GM19467 (cell line): Measurements from ENCODE around the gene SS18L1.

Source experiments
- ATAC-seq: cut with Tn5 transposase; IDR thresholded peaks from one replicate; pipeline ENCODE4 v1.9.1; 2021; ENCODE audit warnings: mild to moderate bottlenecking, moderate library complexity; ENCODE audit not compliant: unreplicated experiment

The SS18L1 gene

GRCh38 chr20:62222972-62223371 is 79.4 kb downstream of the SS18L1 start:
- no peak for ATAC-seq

- ATAC-seq: no peak
Measured at GRCh38 chr20:62223571-62223970, 80.0 kb downstream of the SS18L1 start.

GRCh38 chr20:62224113-62224855 is 80.7 kb downstream of the SS18L1 start:
- ATAC-seq: no peak

GRCh38 chr20:62225026-62225425 is 81.5 kb downstream of the SS18L1 start:
- no peak for ATAC-seq

GRCh38 chr20:62225820-62226635 is 82.5 kb downstream of the SS18L1 start:
- ATAC-seq: no peak

- no peak for ATAC-seq
Measured at GRCh38 chr20:62226707-62227590, 83.4 kb downstream of the SS18L1 start.

- no peak for ATAC-seq
Measured at GRCh38 chr20:62227591-62227976, 84.0 kb downstream of the SS18L1 start.

- no peak for ATAC-seq
Measured at GRCh38 chr20:62227977-62228958, 84.7 kb downstream of the SS18L1 start.

GRCh38 chr20:62228982-62229545 is 85.5 kb downstream of the SS18L1 start:
- ATAC-seq: no peak

GRCh38 chr20:62229667-62230066 is 86.1 kb downstream of the SS18L1 start:
- ATAC-seq: no peak

- no peak for ATAC-seq
Measured at GRCh38 chr20:62230276-62230675, 86.7 kb downstream of the SS18L1 start.

GRCh38 chr20:62230696-62231095 is 87.1 kb downstream of the SS18L1 start:
- ATAC-seq: no peak

GRCh38 chr20:62231292-62231691 is 87.7 kb downstream of the SS18L1 start:
- ATAC-seq: no peak
